HepG2 (cell line): ENCODE data around the gene CYB5D1. TPM values are rescaled to one million over a fixed set of nuclear protein-coding genes. Genes with fewer than 3 reads are reported as not detected.

Source experiments
- ATAC-seq: fragments of 200-7000 bp; cut with Tn5 transposase; 3 replicates; pipeline ENCODE4 v1.9.1; 2020; ENCODE audit warnings: mild to moderate bottlenecking, moderate library complexity
- BruUV-seq: library from RNA; stranded (reverse); fragments of 400-500 nt; replicated peaks from 2 replicates; lab custom pipeline; 2021; lab: Mats Ljungman, UMichigan
- CTCF ChIA-PET: fragments of 300-600 bp; formaldehyde crosslinking; extraction: SDS; loops from one replicate; lab custom pipeline; 2021; ENCODE audit warnings: low total read pairs, inconsistent platforms, low intra/inter-chr PET ratio; lab: Yijun Ruan, JAX
- POLR2A ChIA-PET: fragments of 350-600 bp; sonication (Branson Sonifier 250); formaldehyde crosslinking; loops from one replicate; lab custom pipeline; 2020; ENCODE audit warnings: antibody characterized with exemption, inconsistent platforms; lab: Yijun Ruan, JAX
- DNase-seq: peaks from one replicate; pipeline ENCODE4 v3.0.0-alpha.2; 2015; ENCODE audit warnings: low spot score
- FAIRE-seq: peaks from 3 replicates; lab custom pipeline; 2011; peaks lifted over from hg19 to GRCh38; lab: Jason Lieb, UNC
- H2AFZ ChIP-seq: one replicate; pipeline ENCODE4 v1.6.1; 2011; ENCODE audit warnings: low read length, inconsistent platforms
- H3K27ac ChIP-seq: fragments of 300-600 bp; 3 replicates; pipeline ENCODE4 v1.8.0; 2011; ENCODE audit warnings: mixed run types, mild to moderate bottlenecking, mixed read lengths, low read length, inconsistent platforms; ENCODE audit not compliant: insufficient read depth; ENCODE audit errors: extremely low read length
- H3K27me3 ChIP-seq, 2 experiments: fragments of 200-600 bp in 1 of 2; 2 replicates in 1 of 2; 3 replicates in 1 of 2; pipeline versions ENCODE4 v1.6.0 to v1.8.0; 2011; ENCODE audit warnings: low read length in 2 of 2, mild to moderate bottlenecking in 2 of 2, moderate library complexity in 2 of 2, inconsistent platforms in 1 of 2; ENCODE audit not compliant: insufficient read depth in 2 of 2, control insufficient read depth in 1 of 2
- H3K36me3 ChIP-seq, 2 experiments: fragments of 200-600 bp in 1 of 2; replicated peaks in 1 of 2; 2 replicates in 1 of 2; 3 replicates in 1 of 2; pipeline versions ENCODE4 v1.5.1 to v1.8.0; 2011; ENCODE audit warnings: low read length in 2 of 2, inconsistent platforms in 1 of 2; ENCODE audit not compliant: insufficient read depth in 2 of 2, control insufficient read depth in 1 of 2
- H3K4me1 ChIP-seq: 2 replicates; pipeline ENCODE4 v1.5.1; 2012; ENCODE audit warnings: low read length, inconsistent platforms; ENCODE audit not compliant: insufficient read depth
- H3K4me2 ChIP-seq: 2 replicates; pipeline ENCODE4 v1.6.0; 2011; ENCODE audit warnings: low read depth, low read length, inconsistent platforms
- H3K4me3 ChIP-seq, 3 experiments: fragments of 200-600 bp in 1 of 3; sonication (generic), shearing (Covaris generic) in 1 of 3; replicated peaks in 1 of 3; 2 replicates each; pipeline ENCODE4 v1.5.1; 2011 to 2016; ENCODE audit warnings: low read length in 3 of 3, inconsistent platforms in 2 of 3, low read depth in 2 of 3, mild to moderate bottlenecking in 2 of 3, control low read depth in 1 of 3, mixed read lengths in 1 of 3; ENCODE audit not compliant: insufficient read depth in 1 of 3
- H3K79me2 ChIP-seq: one replicate; pipeline ENCODE4 v1.6.1; 2011; ENCODE audit warnings: low read length, inconsistent platforms; ENCODE audit not compliant: insufficient read depth
- H3K9ac ChIP-seq: 2 replicates; pipeline ENCODE4 v1.6.0; 2011; ENCODE audit warnings: mild to moderate bottlenecking, low read depth, low read length, inconsistent platforms; ENCODE audit not compliant: insufficient read depth
- H3K9me3 ChIP-seq: 2 replicates; pipeline ENCODE4 v1.5.1; 2012; ENCODE audit warnings: mild to moderate bottlenecking, low read length
- H4K20me1 ChIP-seq: 2 replicates; pipeline ENCODE4 v1.6.0; 2011; ENCODE audit warnings: inconsistent platforms, mild to moderate bottlenecking, low read length, moderate library complexity; ENCODE audit not compliant: insufficient read depth
- BCL6 ChIP-seq: IDR thresholded peaks from 2 replicates; pipeline ENCODE4 v1.6.1; 2016; ENCODE audit warnings: missing genetic modification reagents, missing compliant biosample characterization
- CHD4 ChIP-seq: fragments of 200-600 bp; sonication (generic); IDR thresholded peaks from 2 replicates; pipeline ENCODE4 v1.7.0; 2017; ENCODE audit warnings: mild to moderate bottlenecking, low read length, borderline replicate concordance
- ELF3 ChIP-seq: IDR thresholded peaks from 2 replicates; pipeline ENCODE4 v1.6.1; 2016; ENCODE audit warnings: missing genetic modification reagents, missing compliant biosample characterization
- HDAC2 ChIP-seq: sonication (generic); formaldehyde crosslinking; IDR thresholded peaks from 2 replicates; pipeline ENCODE4 v1.4.0; 2020; ENCODE audit warnings: missing genetic modification reagents
- HHEX ChIP-seq: IDR thresholded peaks from 2 replicates; pipeline ENCODE4 v1.6.1; 2016; ENCODE audit warnings: control low read depth
- JARID2 ChIP-seq: sonication (generic); formaldehyde crosslinking; IDR thresholded peaks from 2 replicates; pipeline ENCODE4 v1.8.1; 2023; ENCODE audit warnings: missing genetic modification reagents, inconsistent platforms; ENCODE audit not compliant: insufficient replicate concordance
- MAFG ChIP-seq: sonication (generic); formaldehyde crosslinking; IDR thresholded peaks from 2 replicates; pipeline ENCODE4 v1.5.1; 2020; ENCODE audit warnings: mild to moderate bottlenecking, missing genetic modification reagents
- PHF21A ChIP-seq: sonication (generic); formaldehyde crosslinking; IDR thresholded peaks from 2 replicates; pipeline ENCODE4 v1.5.0; 2020; ENCODE audit warnings: mild to moderate bottlenecking, missing genetic modification reagents
- REL ChIP-seq: sonication (generic); formaldehyde crosslinking; conservative IDR thresholded peaks from 2 replicates; pipeline ENCODE4 v1.8.0; 2022; ENCODE audit warnings: mild to moderate bottlenecking, missing genetic modification reagents, moderate library complexity
- RNF2 ChIP-seq: fragments of 450-650 bp; conservative IDR thresholded peaks from 2 replicates; pipeline ENCODE4 v1.6.1; 2016; ENCODE audit warnings: low read depth
- TRAFD1 ChIP-seq: sonication (generic); formaldehyde crosslinking; IDR thresholded peaks from 2 replicates; pipeline ENCODE4 v1.5.1; 2020; ENCODE audit warnings: missing genetic modification reagents, mild to moderate bottlenecking, borderline replicate concordance
- ZBTB37 ChIP-seq: sonication (generic); formaldehyde crosslinking; IDR thresholded peaks from 2 replicates; pipeline ENCODE4 v1.4.0; 2020; ENCODE audit warnings: mild to moderate bottlenecking, missing genetic modification reagents
- ZNF224 ChIP-seq: sonication (generic); formaldehyde crosslinking; IDR thresholded peaks from 2 replicates; pipeline ENCODE4 v1.5.0; 2020; ENCODE audit warnings: mild to moderate bottlenecking, missing genetic modification reagents
- ZNF34 ChIP-seq: sonication (generic); formaldehyde crosslinking; IDR thresholded peaks from 2 replicates; pipeline ENCODE4 v1.4.0; 2020; ENCODE audit warnings: mild to moderate bottlenecking, missing genetic modification reagents, borderline replicate concordance
- ZNF446 ChIP-seq: sonication (generic); formaldehyde crosslinking; IDR thresholded peaks from 2 replicates; pipeline ENCODE4 v1.5.0; 2020; ENCODE audit warnings: mild to moderate bottlenecking, missing genetic modification reagents
- ZNF564 ChIP-seq: sonication (generic); formaldehyde crosslinking; IDR thresholded peaks from 2 replicates; pipeline ENCODE4 v1.8.1; 2023; ENCODE audit warnings: mild to moderate bottlenecking, missing genetic modification reagents
- ZNF615 ChIP-seq: sonication (generic); formaldehyde crosslinking; IDR thresholded peaks from 2 replicates; pipeline ENCODE4 v1.5.0; 2020; ENCODE audit warnings: mild to moderate bottlenecking, missing genetic modification reagents, borderline replicate concordance
- ZNF644 ChIP-seq: IDR thresholded peaks from 2 replicates; pipeline ENCODE4 v1.6.1; 2016; ENCODE audit warnings: low read depth
- ZNF704 ChIP-seq: sonication (generic); formaldehyde crosslinking; IDR thresholded peaks from 2 replicates; pipeline ENCODE4 v1.8.1; 2023; ENCODE audit warnings: mild to moderate bottlenecking, inconsistent platforms, moderate library complexity, missing genetic modification reagents, borderline replicate concordance
- WGBS: methylation state at CpG from one replicate; pipeline ENCODE4 v1.1.6; 2017; ENCODE audit warnings: low lambda C conversion rate; 5-methylcytosine and 5-hydroxymethylcytosine counted together
- in situ Hi-C: cut with HindIII; loops from 2 replicates; pipeline ENCODE4 v1.10.0; 2017; ENCODE audit warnings: low pct_unique_long_range_greater_than_20kb; ENCODE audit not compliant: extremely low pct_ligation_motif_present
- intact Hi-C: fragments of 100-400 bp; cut with micrococcal nuclease; formaldehyde crosslinking; loops from one replicate; pipeline ENCODE4 v1.10.0; 2022; ENCODE audit not compliant: unreplicated experiment
- polyA plus RNA-seq, 8 experiments: library from polyadenylated mRNA; depleted of rRNA in 3 of 8; stranded (reverse) in 7 of 8; unstranded in 1 of 8; fragments of >200 nt; fragmentation: Illumina TruSeq in 4 of 8; extraction: Trizol in 4 of 8; gene quantifications; 2 replicates each; pipeline versions ENCODE4 v1.2.1 to v1.2.3, GENCODE V29; 2011 to 2016; ENCODE audit warnings: low read depth in 4 of 8, missing spikeins in 1 of 8, mixed read lengths in 1 of 8; ENCODE audit not compliant: insufficient read depth in 1 of 8
- total RNA-seq, 5 experiments: library from RNA; depleted of rRNA; stranded (reverse); fragments of >200 nt; fragmentation: Illumina TruSeq; extraction: Trizol; gene quantifications; 2 replicates each; pipeline ENCODE4 v1.2.3, GENCODE V29; 2016; ENCODE audit warnings: low read depth in 1 of 5

Gene CYB5D1
- total and polyA plus RNA-seq, 2 of the 13 experiments (the other 11 are each of a cell fraction or from before 2014, with no cell fraction given) = 8.9 to 17.0 TPM

GRCh38 chr17:7842380-7843256, 15.2 kb upstream of the CYB5D1 start:
- peak overlapping the region; percentile 97 for H3K27ac ChIP-seq
- BruUV-seq = TSS peak; percentile 37
- FAIRE-seq = peak; percentile 21
- H3K36me3 ChIP-seq = peaks cover 16 to 19% of the 10 kb centered on the region in 2 experiments; a peak in 4 of 5 replicates
- under 1% methylated on average over 30 of the region's 47 CpGs for WGBS
- H3K9ac ChIP-seq = peak overlapping the region; percentile 96
- H2AFZ ChIP-seq = no peak overlapping the region
- in situ Hi-C loops (loop anchor here (10.0 kb wide), 1 partner anchor 268 kb away; the partner anchor contains the start of gene CD68), intact Hi-C loops (loop anchor here (5.0 kb wide), 1 partner anchor 200 kb away; no protein-coding TSS in a partner anchor)
- H3K79me2 ChIP-seq = peaks cover 56% of the 10 kb centered on the region
- H3K4me2 ChIP-seq = peak overlapping the region; percentile 99
- ChIA-PET POLR2A (interaction anchor here (0.8 to 6.4 kb wide), 13 partner anchors 8 to 439 kb away, joined by 3 to 159 read pairs (median 3); partner anchors contain the start of genes CNTROB, CYB5D1, KDM6B and MPDU1), CTCF (interaction anchor here (0.8 kb wide), 1 partner anchor 20 kb away, joined by 3 read pairs; no protein-coding TSS in a partner anchor)
- peaks cover 26% of the 10 kb centered on the region for H4K20me1 ChIP-seq
- H3K4me1 ChIP-seq = peaks cover 42% of the 10 kb centered on the region
- peak overlapping the region; percentile 83 to 95 (median 86) for H3K4me3 ChIP-seq
- H3K9me3 ChIP-seq = no peaks in the 10 kb centered on the region
- DNase-seq = peak; percentile 56
- peaks cover 0 to 3% of the 10 kb centered on the region in 2 experiments; a peak in 1 of 5 replicates for H3K27me3 ChIP-seq
- peak; percentile 1 for ATAC-seq
- 0 out of 2 replicates have a peak, but pooled peaks have one; percentile 4 for TF ChIP-seq ZNF564 (CRISPR knock-in tag)
- TF ChIP-seq TRAFD1 (CRISPR knock-in tag) = no peak
- TF ChIP-seq PHF21A (CRISPR knock-in tag) = no peak; the same call in 1 of the 2 replicates
- peak; percentile 50; the same call in 1 of the 2 replicates for TF ChIP-seq ELF3 (CRISPR knock-in tag)
- TF ChIP-seq ZNF644 (CRISPR knock-in tag) = no peak
- TF ChIP-seq HHEX (CRISPR knock-in tag) = 0 out of 2 replicates have a peak, but pooled peaks have one; percentile 9
- 0 out of 2 replicates have a peak, but pooled peaks have one; percentile 1 for TF ChIP-seq ZNF446 (CRISPR knock-in tag)
- no peak for TF ChIP-seq ZNF615
- TF ChIP-seq REL = no peak
- TF ChIP-seq BCL6 (CRISPR knock-in tag) = 0 out of 2 replicates have a peak, but pooled peaks have one; percentile 1
- no peak for TF ChIP-seq JARID2
- TF ChIP-seq ZBTB37 = 0 out of 2 replicates have a peak, but pooled peaks have one; percentile 10
- 0 out of 2 replicates have a peak, but pooled peaks have one; percentile 44 for TF ChIP-seq RNF2
- TF ChIP-seq ZNF34 (CRISPR knock-in tag) = no peak
- no peak for TF ChIP-seq ZNF224 (CRISPR knock-in tag)
- no peak for TF ChIP-seq MAFG (CRISPR knock-in tag)
- TF ChIP-seq CHD4 = no peak; the same call in 1 of the 2 replicates
- no peak for TF ChIP-seq ZNF704 (CRISPR knock-in tag)
- 0 out of 2 replicates have a peak, but pooled peaks have one; percentile 29 for TF ChIP-seq HDAC2 (CRISPR knock-in tag)
